ENCODE measurements around the gene GATB.

Gene GATB

GRCh38 chr4:151690164-151690870, 70.5 kb downstream of the GATB start:
- peak overlapping the region; percentile 71 for H3K27ac ChIP-seq (ENCODE audit: low read length)

DNA sequence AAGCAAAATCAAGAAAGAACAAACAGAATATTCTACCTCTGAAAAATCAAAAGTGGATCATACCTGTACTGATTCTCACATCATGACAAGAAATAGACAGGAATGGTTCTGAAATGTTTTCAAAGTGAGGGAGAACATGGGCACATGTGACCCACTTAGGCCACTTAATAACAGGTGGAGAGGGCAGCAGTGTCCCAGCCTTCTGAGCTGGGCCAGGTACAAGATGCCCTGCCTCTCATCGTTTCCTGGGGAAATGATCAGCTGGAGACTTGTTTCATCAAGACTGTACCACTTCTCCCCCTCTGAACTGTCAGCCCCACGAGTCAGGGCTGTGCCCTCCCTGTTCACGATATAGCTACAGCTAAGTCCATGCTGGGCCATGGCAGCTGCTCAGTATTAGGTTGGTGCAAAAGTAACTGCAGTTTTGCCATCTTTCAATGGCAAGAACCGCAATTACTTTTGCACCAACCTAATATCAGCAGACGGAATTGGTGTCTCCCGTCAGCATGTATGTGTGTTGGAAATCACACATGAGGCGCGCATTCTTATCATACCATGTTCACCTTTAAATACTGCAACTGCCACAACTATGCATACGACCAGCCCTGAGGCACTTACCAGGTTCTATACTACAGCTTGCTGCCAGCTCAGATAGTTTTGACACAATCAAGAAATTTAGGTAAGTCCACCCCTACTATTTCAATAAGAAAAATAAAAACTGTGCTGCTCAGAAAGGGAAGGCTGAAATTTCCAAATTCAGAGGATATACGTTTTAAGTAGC, 71.4 kb downstream of the GATB start:
- H3K9ac ChIP-seq (ENCODE audit: low read length in 2 of 2): peak overlapping the region in 1 of 2 donors; percentile 11
- no peak overlapping the region for H3K4me3 ChIP-seq (ENCODE audit: low read length in 2 of 2)
- H3K27me3 ChIP-seq (ENCODE audit: control insufficient read depth in 1 of 2, insufficient read depth in 2 of 2, low read length in 2 of 2): no peaks in the 10 kb centered on the region
- H3K9me3 ChIP-seq (ENCODE audit: control insufficient read depth in 2 of 2, low read length in 2 of 2): no peaks in the 10 kb centered on the region
- H3K27ac ChIP-seq (ENCODE audit: low read length): peak overlapping the region; percentile 71
- H3K36me3 ChIP-seq (ENCODE audit: control insufficient read depth in 2 of 2, insufficient read depth in 2 of 2, low read length in 2 of 2): peaks cover 0 to 2% of the 10 kb centered on the region in 2 donors
- H3K4me1 ChIP-seq (ENCODE audit: control insufficient read depth, insufficient read depth, low read length): peaks cover 57% of the 10 kb centered on the region

More at GRCh38 chr4:151690164-151690870, 70.5 kb downstream of the GATB start:
- Histone ChIP-seq H3K4me3 (ENCODE audit: low read length in 2 of 2) (no peak overlapping the region), H3K27me3 (ENCODE audit: control insufficient read depth in 1 of 2, insufficient read depth in 2 of 2, low read length in 2 of 2) (no peaks in the 10 kb centered on the region), H3K9me3 (ENCODE audit: control insufficient read depth in 2 of 2, low read length in 2 of 2) (no peaks in the 10 kb centered on the region), H3K4me1 (ENCODE audit: control insufficient read depth, insufficient read depth, low read length) (peaks cover 57% of the 10 kb centered on the region), H3K36me3 (ENCODE audit: control insufficient read depth in 2 of 2, insufficient read depth in 2 of 2, low read length in 2 of 2) (peaks cover 0 to 2% of the 10 kb centered on the region in 2 donors), H3K9ac (ENCODE audit: low read length in 2 of 2) (no peak overlapping the region)

- H3K9ac ChIP-seq (ENCODE audit: low read length in 2 of 2): peak overlapping the region in 1 of 2 donors; percentile 20
- H3K27me3 ChIP-seq (ENCODE audit: control insufficient read depth in 1 of 2, insufficient read depth in 2 of 2, low read length in 2 of 2): no peaks in the 10 kb centered on the region
- peaks cover 57% of the 10 kb centered on the region for H3K4me1 ChIP-seq (ENCODE audit: control insufficient read depth, insufficient read depth, low read length)
- no peaks in the 10 kb centered on the region for H3K36me3 ChIP-seq (ENCODE audit: control insufficient read depth in 2 of 2, insufficient read depth in 2 of 2, low read length in 2 of 2)
- H3K9me3 ChIP-seq (ENCODE audit: control insufficient read depth in 2 of 2, low read length in 2 of 2): no peaks in the 10 kb centered on the region
- peak overlapping the region; percentile 71 for H3K27ac ChIP-seq (ENCODE audit: low read length)
- H3K4me3 ChIP-seq (ENCODE audit: low read length in 2 of 2): peak overlapping the region in 1 of 2 donors; percentile 11
Observed at GRCh38 chr4:151688785-151689043, 72.1 kb downstream of the GATB start.

GRCh38 chr4:151688003-151688784, 72.6 kb downstream of the GATB start:
- H3K4me3 ChIP-seq (ENCODE audit: low read length in 2 of 2): peak overlapping the region; percentile 2 to 22
- peak overlapping the region; percentile 20 to 47 for H3K9ac ChIP-seq (ENCODE audit: low read length in 2 of 2)
- H3K27me3 ChIP-seq (ENCODE audit: control insufficient read depth in 1 of 2, insufficient read depth in 2 of 2, low read length in 2 of 2): no peaks in the 10 kb centered on the region
- H3K9me3 ChIP-seq (ENCODE audit: control insufficient read depth in 2 of 2, low read length in 2 of 2): no peaks in the 10 kb centered on the region
- H3K27ac ChIP-seq (ENCODE audit: low read length): peak overlapping the region; percentile 71
- H3K36me3 ChIP-seq (ENCODE audit: control insufficient read depth in 2 of 2, insufficient read depth in 2 of 2, low read length in 2 of 2): no peaks in the 10 kb centered on the region
- peaks cover 57% of the 10 kb centered on the region for H3K4me1 ChIP-seq (ENCODE audit: control insufficient read depth, insufficient read depth, low read length)

- H3K9me3 ChIP-seq (ENCODE audit: control insufficient read depth in 2 of 2, low read length in 2 of 2): no peaks in the 10 kb centered on the region
- H3K4me3 ChIP-seq (ENCODE audit: low read length in 2 of 2): peak overlapping the region in 1 of 2 donors; percentile 15
- H3K36me3 ChIP-seq (ENCODE audit: control insufficient read depth in 2 of 2, insufficient read depth in 2 of 2, low read length in 2 of 2): no peaks in the 10 kb centered on the region
- peak overlapping the region in 1 of 2 donors; percentile 13 for H3K9ac ChIP-seq (ENCODE audit: low read length in 2 of 2)
- peaks cover 54% of the 10 kb centered on the region for H3K4me1 ChIP-seq (ENCODE audit: control insufficient read depth, insufficient read depth, low read length)
- peak overlapping the region; percentile 71 for H3K27ac ChIP-seq (ENCODE audit: low read length)
- no peaks in the 10 kb centered on the region for H3K27me3 ChIP-seq (ENCODE audit: control insufficient read depth in 1 of 2, insufficient read depth in 2 of 2, low read length in 2 of 2)
Observed at GRCh38 chr4:151687021-151687640, 73.7 kb downstream of the GATB start.

- Histone ChIP-seq H3K4me3 (ENCODE audit: low read length in 2 of 2) (no peak overlapping the region), H3K9me3 (ENCODE audit: control insufficient read depth in 2 of 2, low read length in 2 of 2) (no peaks in the 10 kb centered on the region), H3K9ac (ENCODE audit: low read length in 2 of 2) (no peak overlapping the region), H3K27me3 (ENCODE audit: control insufficient read depth in 1 of 2, insufficient read depth in 2 of 2, low read length in 2 of 2) (no peaks in the 10 kb centered on the region), H3K36me3 (ENCODE audit: control insufficient read depth in 2 of 2, insufficient read depth in 2 of 2, low read length in 2 of 2) (no peaks in the 10 kb centered on the region), H3K27ac (ENCODE audit: low read length) (no peak overlapping the region), H3K4me1 (ENCODE audit: control insufficient read depth, insufficient read depth, low read length) (peaks cover 36% of the 10 kb centered on the region)
Observed at GRCh38 chr4:151685303-151685702, 75.5 kb downstream of the GATB start.

GRCh38 chr4:151681085-151681484, 79.7 kb downstream of the GATB start:
- H3K9ac ChIP-seq (ENCODE audit: low read length in 2 of 2): no peak overlapping the region
- H3K27me3 ChIP-seq (ENCODE audit: control insufficient read depth in 1 of 2, insufficient read depth in 2 of 2, low read length in 2 of 2): no peaks in the 10 kb centered on the region
- H3K36me3 ChIP-seq (ENCODE audit: control insufficient read depth in 2 of 2, insufficient read depth in 2 of 2, low read length in 2 of 2): no peaks in the 10 kb centered on the region
- no peaks in the 10 kb centered on the region for H3K4me1 ChIP-seq (ENCODE audit: control insufficient read depth, insufficient read depth, low read length)
- no peaks in the 10 kb centered on the region for H3K9me3 ChIP-seq (ENCODE audit: control insufficient read depth in 2 of 2, low read length in 2 of 2)
- H3K4me3 ChIP-seq (ENCODE audit: low read length in 2 of 2): no peak overlapping the region
- H3K27ac ChIP-seq (ENCODE audit: low read length): no peak overlapping the region

DNA sequence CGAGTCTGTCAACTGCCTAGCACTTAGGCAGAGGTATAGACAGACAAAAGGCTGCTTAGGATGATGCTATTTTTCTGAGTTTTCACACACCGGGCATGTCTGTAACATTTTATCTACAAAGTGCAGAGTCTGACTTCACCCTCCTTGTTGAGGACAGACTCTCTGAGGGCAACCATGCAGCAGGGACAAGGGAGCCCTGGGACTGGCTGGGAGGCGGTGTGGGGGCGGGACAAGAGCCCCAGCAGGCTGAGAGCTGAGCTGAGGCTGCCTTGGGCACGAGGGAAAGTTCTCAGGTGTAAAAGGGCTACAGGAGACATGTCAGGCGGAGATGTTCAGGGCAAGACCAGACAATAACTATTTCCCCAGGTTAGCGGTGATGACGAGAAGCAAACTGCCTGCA, 81.6 kb downstream of the GATB start:
- no peaks in the 10 kb centered on the region for H3K36me3 ChIP-seq (ENCODE audit: control insufficient read depth in 2 of 2, insufficient read depth in 2 of 2, low read length in 2 of 2)
- H3K4me3 ChIP-seq (ENCODE audit: low read length in 2 of 2): no peak overlapping the region
- H3K4me1 ChIP-seq (ENCODE audit: control insufficient read depth, insufficient read depth, low read length): peaks cover 10% of the 10 kb centered on the region
- no peaks in the 10 kb centered on the region for H3K9me3 ChIP-seq (ENCODE audit: control insufficient read depth in 2 of 2, low read length in 2 of 2)
- H3K27me3 ChIP-seq (ENCODE audit: control insufficient read depth in 1 of 2, insufficient read depth in 2 of 2, low read length in 2 of 2): no peaks in the 10 kb centered on the region
- H3K9ac ChIP-seq (ENCODE audit: low read length in 2 of 2): no peak overlapping the region
- H3K27ac ChIP-seq (ENCODE audit: low read length): no peak overlapping the region

DNA sequence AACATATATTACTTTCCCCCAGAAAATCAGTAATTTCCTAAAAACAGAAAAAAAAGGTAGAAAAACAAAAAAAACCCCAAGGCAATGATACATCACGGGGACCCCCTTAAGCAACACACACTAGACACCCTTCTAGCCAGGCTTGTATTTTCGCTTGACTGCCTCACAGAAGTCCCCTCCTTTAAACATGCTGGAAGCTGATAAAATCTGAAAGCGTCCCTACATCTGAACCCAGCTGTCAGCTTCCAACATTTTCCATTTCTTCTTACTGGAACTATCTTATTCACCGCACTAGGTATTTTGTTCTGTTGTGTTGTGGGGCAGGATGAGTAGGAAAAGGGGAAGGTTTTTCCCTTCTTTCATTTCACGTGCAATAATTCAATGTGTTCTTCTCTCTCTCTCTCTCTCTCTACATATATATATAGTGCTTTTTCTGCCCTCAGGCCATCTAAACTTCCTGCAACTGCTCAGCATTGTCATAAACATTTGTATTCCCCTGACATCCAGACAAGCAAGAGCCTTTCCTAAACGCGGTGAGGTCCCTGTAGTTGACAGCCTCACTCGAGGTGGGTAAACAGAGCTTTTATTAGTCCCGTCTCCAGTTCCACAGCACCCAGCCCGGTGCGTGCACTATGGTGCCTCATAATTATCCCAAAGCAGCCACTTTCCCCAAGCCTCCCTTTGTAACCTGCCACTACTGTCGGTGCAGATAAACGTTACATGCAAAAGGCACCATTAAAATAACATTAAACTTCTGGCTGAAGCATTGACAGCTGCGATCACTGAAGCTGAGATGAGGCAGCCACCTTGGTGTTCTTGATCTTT, 82.5 kb downstream of the GATB start:
- no peak overlapping the region for H3K9ac ChIP-seq (ENCODE audit: low read length in 2 of 2)
- H3K9me3 ChIP-seq (ENCODE audit: control insufficient read depth in 2 of 2, low read length in 2 of 2): no peaks in the 10 kb centered on the region
- no peak overlapping the region for H3K4me3 ChIP-seq (ENCODE audit: low read length in 2 of 2)
- no peak overlapping the region for H3K27ac ChIP-seq (ENCODE audit: low read length)
- no peaks in the 10 kb centered on the region for H3K36me3 ChIP-seq (ENCODE audit: control insufficient read depth in 2 of 2, insufficient read depth in 2 of 2, low read length in 2 of 2)
- H3K27me3 ChIP-seq (ENCODE audit: control insufficient read depth in 1 of 2, insufficient read depth in 2 of 2, low read length in 2 of 2): no peaks in the 10 kb centered on the region
- peaks cover 15% of the 10 kb centered on the region for H3K4me1 ChIP-seq (ENCODE audit: control insufficient read depth, insufficient read depth, low read length)

- H3K27me3 ChIP-seq (ENCODE audit: control insufficient read depth in 1 of 2, insufficient read depth in 2 of 2, low read length in 2 of 2): no peaks in the 10 kb centered on the region
- H3K9ac ChIP-seq (ENCODE audit: low read length in 2 of 2): no peak overlapping the region
- H3K36me3 ChIP-seq (ENCODE audit: control insufficient read depth in 2 of 2, insufficient read depth in 2 of 2, low read length in 2 of 2): no peaks in the 10 kb centered on the region
- H3K27ac ChIP-seq (ENCODE audit: low read length): no peak overlapping the region
- H3K4me1 ChIP-seq (ENCODE audit: control insufficient read depth, insufficient read depth, low read length): peaks cover 15% of the 10 kb centered on the region
- H3K9me3 ChIP-seq (ENCODE audit: control insufficient read depth in 2 of 2, low read length in 2 of 2): no peaks in the 10 kb centered on the region
- H3K4me3 ChIP-seq (ENCODE audit: low read length in 2 of 2): no peak overlapping the region
Observed at GRCh38 chr4:151677193-151677592, 83.6 kb downstream of the GATB start.

Measured in stomach smooth muscle (tissue), 2 donors.